ENCODE data around the gene SSU72.
"Not testable (repeated sequence)": the region's sequence is repeated elsewhere in the genome, so short reads cannot be mapped to it uniquely, and the experiment has no call there.

SSU72 gene

DNA sequence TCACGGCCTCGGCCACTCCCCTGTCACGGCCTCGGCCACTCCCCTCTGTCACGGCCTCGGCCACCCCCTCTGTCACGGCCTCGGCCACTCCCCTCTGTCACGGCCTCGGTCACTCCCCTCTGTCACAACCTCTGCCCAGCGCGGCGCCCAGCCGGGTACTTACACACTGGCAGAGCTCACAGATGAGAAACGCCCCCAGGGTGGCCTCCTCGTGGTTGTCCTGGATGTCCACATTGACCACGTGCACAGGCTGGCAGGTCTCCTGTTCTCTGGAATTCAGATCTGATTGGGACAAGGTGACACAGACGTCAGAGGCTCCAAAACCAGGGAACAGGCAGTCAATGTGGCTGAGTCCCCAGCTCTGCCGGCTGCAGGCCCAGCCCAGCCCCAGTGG, 31.0 kb downstream of the SSU72 start:
- DNase-seq (ENCODE audit: extremely low read depth in 1 of 2, low read depth in 1 of 2) = no peak

DNA sequence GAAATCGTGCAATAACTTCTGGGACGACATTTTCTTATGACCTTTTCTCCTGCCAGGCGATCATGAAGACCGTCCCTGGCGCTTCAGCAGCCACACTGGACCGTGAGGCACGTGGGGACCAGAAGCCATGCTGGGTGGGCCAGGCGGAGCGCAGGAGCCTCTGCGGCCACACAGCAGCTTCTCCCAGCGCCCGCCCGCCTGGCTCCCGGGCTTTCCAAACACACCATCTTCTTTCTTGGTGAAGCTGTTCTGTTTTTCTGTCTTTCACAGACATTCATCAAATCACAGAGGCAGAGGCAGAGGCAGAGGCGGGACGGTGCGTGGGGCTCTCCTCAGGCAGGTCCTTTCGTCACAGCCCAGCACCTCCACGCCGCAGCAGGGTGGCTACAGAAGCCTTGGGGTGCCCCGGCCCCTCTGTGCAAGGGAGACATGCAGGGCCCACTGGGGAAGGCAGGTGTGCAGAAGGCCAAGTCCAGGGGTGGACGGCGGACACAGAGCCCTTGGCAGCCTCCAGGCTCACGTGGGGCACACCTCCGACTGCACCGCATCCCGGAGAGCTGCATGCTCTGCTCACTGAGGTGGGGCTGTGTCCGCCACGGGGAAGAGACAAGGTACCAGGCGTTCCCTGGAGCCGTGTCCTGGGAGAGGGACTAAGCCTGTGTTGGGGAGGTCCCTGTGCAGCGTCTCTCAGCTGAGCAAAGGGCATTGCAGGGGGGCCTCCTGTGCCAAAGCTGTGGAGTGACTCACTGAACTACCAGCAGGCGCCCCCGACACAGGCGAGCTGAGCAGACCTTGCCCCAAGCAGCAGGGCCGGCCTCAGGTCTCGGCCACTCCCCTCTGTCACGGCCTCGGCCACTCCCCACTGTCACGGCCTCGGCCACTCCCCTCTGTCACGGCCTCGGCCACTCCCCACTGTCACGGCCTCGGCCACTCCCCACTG, 31.6 kb downstream of the SSU72 start:
- no peak for DNase-seq (ENCODE audit: extremely low read depth in 1 of 2, low read depth in 1 of 2)

DNA sequence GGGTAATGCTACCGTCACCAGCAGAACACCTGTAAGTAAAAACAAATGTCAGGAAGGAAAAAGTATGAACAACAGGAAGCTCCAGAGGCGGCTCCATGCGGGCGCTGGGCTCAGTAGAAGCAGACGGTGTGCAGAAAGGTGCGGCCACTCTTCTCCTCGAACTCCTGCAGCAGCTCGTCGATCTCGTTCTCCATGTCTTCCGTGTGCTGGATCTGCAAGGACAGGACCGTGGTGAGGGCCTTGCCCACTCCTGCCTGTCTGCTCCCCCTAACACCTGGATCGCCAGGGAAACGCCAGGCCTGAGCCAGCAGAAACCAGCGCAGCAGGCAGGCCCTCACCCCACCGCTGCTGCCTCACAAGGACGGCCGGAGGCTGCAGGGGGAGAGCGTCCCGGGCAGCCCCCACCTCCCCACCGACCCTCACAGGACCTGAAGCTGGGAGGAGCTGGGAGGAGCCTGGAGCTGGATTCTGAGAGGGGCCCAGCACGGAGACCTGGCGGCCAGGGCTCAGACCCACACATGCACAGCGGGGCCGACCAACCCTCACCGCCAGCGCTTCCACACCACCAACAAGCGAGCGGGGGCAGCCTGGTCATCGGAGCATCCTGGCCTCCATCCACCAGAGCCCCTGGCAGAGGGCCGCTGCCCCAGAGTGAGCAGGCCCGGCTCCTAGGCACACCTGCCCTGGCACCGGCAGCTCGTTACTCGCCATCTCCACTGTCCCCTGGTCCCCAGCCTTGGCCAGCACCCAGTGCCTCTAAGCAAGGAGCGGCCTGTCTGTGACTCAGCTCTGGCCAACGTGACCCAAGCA, 32.5 kb downstream of the SSU72 start:
- DNase-seq (ENCODE audit: extremely low read depth in 1 of 2, low read depth in 1 of 2) = no peak

DNA sequence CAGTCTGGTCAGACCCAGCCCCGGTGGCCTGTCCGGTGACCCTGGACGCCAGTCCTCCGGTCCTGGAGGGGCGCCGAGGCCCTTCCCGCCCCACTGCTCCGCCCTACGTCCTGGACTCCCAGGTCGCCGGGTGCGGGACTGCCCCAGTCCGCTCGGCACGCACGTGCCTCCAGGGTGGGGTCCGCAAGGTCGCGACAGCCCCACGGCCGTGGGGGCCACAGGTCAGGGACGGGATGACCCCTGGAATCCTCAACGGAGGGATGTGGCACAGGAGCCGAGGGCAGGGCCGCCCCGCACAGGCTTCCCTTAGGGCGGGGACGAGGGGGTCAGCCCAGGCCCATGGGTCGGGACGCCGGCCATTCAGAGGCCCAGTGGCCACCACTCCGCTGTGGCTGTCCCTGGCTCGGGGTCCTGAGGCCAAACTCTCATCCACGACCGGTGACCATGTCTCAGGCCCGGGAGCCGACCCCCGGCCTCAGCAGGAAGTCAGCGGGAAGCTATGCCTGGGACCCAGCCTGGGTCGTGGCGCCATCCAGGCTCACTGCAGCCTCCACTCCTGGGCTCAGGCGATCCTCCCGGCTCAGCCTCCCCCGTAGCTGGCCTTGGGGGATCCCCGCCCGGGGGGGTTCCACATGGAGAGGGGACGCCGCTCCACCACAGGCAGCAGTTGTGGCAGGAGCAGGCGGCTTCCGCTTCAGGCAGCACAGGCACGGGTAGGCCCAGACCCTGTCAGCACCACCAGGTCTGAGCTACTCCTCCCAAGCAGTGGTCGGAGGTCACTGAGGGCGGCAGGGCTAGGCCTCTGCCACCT, 33.6 kb downstream of the SSU72 start:
- no peak for DNase-seq (ENCODE audit: extremely low read depth in 1 of 2, low read depth in 1 of 2)

DNA sequence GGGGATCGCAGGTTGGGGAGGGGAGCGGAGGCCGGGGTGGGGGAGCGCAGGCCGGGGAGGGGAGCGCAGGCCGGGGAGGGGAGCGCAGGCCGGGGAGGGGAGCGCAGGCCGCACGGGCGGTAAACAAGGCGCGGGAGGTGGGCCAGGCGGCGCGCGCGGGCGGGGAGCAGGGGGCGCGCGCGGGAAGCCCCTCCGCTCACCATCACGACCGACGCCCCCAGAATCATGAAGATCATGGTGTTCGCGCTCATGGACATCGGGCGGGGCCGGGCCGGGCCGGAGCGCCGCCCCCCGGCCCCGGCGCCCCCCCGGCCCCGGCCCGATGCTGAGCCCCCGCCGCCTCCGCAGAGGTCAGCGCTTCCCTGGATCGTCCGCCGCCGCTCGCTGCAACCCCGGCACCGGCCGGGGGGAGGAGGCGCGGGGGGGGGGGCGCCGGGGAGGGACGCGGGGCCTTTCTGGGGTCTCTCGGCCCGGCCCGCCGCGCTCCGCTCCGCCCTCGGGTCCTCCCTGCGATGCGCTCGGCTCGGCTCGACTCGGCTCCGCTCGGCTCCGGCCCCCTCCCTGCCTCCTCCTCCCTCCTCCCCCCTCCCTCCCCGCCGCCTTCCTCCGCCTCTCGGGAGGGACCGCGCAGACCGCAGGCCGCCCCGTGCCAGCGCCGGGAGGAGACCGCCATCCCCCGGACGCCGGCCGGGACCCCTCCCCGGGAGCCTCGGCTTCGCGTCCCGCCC, 34.4 kb downstream of the SSU72 start, which contains the start of gene TMEM240:
Gene TMEM240, minus strand, starts transcription at position 535 of the 728 bp plus-strand sequence. Its CDS starts 278 bp downstream, at position 257.
- peak; percentile 10 to 32 for DNase-seq (ENCODE audit: extremely low read depth in 1 of 2, low read depth in 1 of 2)

DNA sequence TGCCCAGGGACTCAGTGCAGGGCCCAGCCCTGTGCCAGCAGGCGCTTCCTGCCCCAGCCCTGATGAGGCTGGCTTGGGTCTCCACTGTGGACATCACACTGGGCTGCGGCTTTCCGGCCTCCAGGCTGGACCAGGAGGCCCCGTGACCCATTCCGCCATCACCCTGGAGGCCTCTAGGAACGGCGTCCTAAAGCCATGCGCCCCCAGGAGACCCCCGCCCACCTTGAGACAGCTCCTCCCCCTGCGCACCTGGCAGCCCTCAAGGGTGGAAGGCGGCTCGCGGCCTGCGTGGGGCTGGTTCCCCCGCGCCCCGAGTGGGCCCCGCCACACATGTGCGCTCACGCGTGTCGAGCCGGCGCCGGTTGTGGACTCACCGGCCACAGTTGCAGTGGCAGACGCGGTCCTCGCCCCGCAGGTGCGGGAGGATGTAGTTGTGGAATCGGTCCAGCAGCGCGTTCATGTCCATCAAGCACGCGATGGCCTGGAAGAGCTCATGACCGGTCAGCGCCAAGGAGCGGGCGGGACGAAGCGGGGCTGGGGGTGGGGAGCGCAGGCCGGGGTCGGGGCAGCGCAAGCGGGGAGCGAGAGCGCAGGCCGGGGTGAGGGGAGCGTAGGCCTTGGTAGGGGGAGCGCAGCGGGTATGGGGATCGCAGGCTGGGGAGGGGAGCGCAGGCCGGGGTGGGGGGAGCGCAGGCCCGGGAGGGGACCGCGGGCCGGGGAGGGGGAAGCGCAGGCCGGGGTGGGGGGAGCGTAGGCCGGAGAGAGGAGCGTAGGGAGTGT, 35.2 kb downstream of the SSU72 start:
- DNase-seq (ENCODE audit: extremely low read depth in 1 of 2, low read depth in 1 of 2) = no peak

DNA sequence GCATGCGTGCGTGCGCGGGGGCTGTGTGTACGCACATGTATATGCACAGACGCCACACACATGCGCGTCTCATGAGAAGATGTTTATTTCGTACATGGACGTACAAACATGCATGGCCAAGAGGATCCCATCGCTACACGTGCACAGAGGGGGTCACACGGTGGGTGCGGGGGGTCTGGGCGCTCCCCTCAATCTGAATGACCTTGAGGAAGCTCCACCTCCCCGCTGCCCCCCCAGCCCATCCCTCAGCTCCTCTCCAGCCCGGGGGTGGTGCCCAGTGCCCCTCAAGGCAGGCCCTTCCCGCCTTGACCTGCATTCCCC, 35.7 kb downstream of the SSU72 start:
- no peak for DNase-seq (ENCODE audit: extremely low read depth in 1 of 2, low read depth in 1 of 2)

DNA sequence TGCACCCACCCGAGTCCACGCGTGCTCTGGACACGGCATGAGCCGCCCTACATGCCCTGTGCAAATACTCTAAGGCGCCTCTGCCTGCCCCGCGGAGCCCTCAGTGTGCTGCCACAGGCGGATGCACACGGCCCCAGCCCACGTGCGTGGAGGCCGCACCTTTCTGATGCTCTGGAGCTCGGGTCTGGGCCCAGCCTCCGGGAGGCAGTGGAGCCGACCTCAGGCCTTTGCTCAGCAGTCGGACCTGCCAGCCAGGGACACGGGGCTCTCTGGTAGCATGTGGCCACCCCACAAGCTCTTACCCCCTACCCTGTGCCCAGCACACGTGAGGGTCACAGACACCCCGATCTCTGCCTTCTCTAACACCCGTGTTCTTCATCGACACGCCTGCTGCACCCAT, 36.3 kb downstream of the SSU72 start:
- no peak for DNase-seq (ENCODE audit: extremely low read depth in 1 of 2, low read depth in 1 of 2)

DNA sequence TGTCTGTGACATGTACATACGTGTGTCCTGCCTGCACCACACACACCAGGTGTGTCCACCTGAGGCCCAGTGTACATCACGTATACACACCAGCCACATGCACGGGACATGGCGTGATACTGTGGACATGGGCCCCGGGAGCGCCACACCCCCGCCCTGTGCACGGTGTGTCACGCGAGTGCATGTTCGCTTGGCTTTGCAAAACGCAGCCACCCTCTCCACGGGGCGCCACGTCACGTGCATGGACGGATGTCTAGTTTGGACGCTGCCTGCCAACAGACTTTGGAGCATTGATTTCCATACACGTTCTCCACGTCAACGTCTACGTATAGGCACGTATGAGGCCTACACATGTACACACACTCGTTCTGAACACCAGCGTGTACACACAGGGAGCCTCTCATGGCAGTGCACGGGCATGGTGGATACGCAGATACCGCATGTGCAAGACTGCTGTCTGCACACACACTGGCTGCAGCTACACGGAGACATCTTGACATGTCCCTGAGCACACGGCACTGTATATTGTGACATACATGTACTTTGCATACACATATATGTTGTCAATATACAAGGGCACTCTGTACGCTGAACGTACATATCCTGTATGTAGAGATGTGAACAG, 36.9 kb downstream of the SSU72 start:
- DNase-seq (ENCODE audit: extremely low read depth in 1 of 2, low read depth in 1 of 2) = no peak

DNA sequence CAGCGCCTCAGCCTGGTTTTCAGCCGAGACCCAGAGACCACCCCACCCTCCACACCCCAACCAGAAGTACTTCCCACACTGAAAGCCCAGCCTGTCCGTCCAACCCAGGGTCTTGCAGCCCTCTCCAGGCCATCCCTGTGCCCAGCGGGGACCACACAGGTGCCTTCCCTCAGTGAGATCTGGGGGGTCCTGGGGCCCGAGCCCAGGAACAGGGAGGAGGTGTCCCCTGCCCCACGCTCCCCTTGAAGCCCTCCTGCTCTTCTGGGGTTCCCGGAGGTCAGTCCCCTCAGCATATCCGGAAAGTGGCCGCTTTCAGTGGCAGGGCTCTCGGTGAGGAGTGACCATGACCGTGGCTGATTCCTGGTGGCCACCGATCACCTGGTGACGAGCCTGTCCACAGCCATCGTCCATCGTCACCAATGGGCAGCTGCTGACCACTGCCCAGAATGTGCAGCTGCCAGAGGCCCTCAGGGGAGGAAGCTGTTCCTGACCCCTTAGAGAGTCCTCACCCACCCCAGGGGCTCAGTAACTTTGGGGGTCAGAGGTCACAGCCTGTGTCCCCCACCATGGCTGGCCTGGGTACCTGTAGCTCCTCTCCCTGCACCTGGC, 37.6 kb downstream of the SSU72 start:
- DNase-seq (ENCODE audit: extremely low read depth in 1 of 2, low read depth in 1 of 2) = no peak

DNA sequence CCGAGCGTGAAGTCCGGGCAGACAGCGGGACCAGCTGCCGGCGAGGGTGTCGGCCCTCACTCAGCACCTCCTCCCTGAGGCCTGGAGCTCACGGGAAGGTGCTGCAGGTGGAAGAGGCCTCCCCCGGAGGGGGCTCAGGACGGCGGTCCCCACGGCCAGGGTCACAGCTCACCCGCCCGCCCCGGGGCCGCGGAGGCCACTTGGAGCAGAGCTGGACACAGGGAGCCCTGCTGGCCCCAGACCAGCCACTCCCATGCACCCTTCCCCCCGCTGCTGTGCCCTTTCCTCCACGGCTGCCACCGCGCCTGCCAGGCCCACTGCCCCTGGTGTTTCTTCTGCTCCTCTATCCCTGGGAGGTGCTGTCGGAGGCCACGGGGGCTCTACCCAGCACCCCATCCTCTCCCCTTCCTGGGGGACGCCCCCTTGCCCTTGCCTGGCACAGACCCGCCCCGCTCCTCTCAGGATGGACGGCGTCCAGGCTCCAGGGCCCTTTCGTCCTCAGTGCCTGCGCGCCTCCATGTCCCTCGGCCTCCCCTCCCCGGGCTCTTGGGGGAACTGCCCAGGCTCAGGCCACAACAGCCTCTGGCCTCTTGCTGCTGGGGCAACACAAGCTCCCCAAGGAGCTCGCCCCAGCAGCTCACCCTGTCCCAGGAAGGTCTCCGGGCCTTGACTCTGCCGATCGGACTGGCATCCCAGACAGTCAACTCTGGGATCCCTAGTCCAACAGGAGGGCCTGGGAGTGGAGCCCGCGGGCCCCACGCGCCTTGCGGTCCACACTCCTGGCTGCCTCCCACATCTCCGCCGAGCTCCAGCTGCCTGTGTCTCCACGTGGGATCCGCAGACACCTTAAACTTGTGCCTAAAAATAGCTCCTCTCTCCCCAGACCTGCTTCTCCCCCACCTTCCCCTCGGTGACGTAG, 38.4 kb downstream of the SSU72 start:
- no peak for DNase-seq (ENCODE audit: extremely low read depth in 1 of 2, low read depth in 1 of 2)

DNA sequence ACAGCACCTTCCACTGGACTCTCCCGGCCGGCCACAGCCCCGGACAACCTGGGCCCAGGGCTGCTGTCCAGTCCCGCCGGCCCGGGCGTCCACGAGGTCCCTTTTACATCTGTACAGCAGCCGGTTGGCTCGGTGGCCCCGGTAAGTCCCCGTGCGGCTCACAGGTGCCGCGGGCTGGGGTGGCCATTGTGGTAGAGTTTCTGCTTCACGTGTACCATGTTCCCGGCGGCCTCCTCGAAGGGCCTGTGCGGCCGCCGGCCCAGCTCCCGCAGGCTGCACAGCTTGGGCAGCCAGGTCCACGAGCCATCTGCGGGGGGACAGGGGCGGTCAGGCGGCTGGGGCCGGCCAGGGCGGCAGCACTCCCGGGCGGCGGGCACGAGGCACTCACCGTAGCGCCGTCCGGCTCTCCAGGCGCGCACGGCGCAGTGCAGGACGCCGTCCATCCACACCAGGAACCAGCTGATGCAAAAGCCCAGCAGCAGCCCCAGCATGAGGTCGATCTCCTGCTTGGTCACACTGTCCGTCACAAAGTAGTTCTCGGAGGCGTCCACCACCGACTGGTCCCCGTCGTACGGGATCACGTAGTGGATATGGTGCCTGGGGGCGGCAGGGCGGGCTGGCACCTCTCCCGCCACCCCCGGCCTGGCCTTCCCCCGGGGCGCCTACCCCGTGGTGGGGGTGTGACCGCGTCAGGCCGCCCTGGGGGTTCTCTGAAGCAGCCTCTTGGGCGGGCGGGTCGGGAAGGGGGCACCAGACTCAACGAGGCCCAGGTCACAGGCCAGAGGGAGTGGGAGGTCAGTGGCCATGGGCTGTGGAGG, 39.3 kb downstream of the SSU72 start:
- no peak for DNase-seq (ENCODE audit: extremely low read depth in 1 of 2, low read depth in 1 of 2)

DNA sequence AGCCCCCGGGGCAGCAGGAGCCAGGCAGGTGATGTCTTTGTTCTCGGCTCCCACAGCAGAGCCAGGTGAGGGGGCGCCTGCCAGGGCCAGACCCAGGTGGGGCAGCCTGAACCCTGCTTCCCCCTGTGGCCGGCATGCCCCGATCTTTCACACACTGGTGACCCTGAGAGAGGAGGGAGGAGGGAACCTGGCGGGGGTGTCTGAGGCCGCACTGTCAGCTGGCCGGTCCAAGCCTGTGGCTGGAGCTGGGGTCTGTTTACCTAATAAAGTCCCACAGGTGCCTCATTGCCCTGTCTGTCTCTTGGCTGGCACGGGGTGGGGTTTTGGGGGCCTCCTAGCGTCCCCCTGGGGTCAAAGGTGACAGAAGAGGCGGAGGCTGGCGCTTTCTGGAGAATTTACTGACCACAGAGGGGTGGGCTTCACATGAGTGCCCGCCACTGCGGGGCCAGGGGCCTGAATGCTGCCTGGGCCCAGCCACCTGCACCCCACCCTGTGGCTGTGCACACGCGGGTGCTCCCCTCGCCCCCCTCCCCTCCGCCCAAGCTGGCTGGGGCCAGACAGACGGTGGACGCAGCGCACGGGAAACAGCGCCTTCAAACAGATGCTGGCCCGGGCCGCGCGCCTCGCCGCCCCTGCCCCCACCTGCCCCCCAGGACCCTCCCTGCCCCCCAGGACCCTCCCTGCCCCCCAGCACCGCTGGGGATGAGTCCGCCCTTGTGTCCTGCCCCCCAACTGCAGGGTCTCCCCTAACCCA, 40.1 kb downstream of the SSU72 start:
- no peak for DNase-seq (ENCODE audit: extremely low read depth in 1 of 2, low read depth in 1 of 2)

DNA sequence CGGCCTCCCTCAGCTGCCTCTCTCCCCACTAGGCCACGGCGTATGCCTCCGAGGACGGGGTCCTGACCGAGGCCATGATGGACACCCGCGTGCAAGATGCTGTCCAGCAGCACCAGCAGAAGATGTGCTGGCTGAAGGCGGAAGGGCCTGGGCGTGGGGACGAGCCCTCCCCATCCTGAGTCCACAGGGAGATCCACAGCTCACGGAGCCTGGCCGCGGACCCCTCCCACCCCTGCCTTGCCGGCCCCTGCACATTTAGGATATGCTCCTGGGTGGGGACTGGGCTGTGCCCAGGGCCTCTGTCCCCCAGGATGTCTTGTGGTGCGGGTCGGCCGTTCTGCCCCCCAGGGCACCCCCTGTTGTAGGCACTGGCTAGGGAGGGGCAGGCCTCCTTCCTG, 40.8 kb downstream of the SSU72 start:
- not testable (repeated sequence) for DNase-seq (ENCODE audit: extremely low read depth in 1 of 2, low read depth in 1 of 2)

DNA sequence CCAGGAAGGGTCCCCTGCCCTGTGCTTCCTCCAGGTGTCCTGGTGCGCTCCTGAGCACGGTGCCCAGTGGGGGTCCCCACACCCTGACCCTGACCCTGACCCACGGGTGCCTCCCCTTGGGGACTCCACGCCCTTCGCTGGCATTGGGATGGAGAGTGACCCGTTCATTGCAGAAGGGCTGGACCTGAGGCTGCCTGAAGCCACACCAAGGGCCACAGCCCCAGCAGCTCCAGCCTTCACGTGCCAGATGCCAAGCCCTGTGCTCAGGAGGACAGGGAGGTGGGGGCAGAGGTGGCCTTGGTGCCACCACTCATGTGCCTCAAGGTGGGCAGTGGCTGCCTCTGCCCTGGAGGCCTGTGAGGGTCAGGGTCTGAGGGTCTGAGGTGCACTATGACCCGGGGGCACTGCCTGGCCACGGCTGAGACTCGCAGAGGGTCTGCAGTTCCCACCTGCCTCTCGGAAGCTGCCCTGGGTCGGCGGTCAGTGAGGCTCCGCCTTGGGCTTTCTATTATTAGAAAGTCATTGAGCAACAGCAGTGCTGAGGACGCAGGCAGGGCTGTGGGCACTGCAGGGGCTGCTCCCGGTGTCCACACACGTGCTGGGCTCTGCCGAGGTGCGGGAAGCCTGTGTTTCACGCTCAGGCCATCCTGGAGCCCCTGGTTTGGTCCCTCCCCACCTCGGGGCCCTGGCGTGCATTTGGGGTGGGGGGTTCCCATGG, 41.3 kb downstream of the SSU72 start:
- DNase-seq (ENCODE audit: extremely low read depth in 1 of 2, low read depth in 1 of 2) = not testable (repeated sequence)

DNA sequence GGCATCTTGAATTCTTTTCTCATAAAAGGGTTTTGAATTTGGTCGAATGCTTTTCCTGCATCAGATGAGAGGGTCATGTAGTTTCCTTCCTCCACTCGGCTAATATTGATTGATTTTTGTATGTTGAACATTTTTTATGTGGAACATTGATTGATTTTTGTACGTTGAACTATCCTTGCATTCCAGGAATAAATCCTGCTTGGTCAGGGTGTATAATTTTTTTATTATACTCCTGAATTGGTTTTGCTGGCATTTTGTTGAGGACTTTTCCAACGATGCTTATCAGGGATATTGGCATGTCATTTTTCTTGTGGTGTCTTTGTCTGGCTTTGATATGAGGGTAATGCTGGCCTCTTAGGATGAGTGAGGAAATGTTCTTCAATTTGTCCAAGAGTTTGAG, 42.7 kb downstream of the SSU72 start:
- DNase-seq (ENCODE audit: extremely low read depth in 1 of 2, low read depth in 1 of 2) = no peak

Data from activated CD8-positive, alpha-beta memory T cell treated with anti-CD3 and anti-CD28 coated beads for 1 hour (primary cell).